ENCODE measurements around the gene YWHAB. TPM values are rescaled to one million over a fixed set of nuclear protein-coding genes. Genes with fewer than 3 reads are reported as not detected.

YWHAB gene
- total and polyA plus RNA-seq, 7 experiments from 2014 or later = 135 to 552 (median 211) TPM

DNA sequence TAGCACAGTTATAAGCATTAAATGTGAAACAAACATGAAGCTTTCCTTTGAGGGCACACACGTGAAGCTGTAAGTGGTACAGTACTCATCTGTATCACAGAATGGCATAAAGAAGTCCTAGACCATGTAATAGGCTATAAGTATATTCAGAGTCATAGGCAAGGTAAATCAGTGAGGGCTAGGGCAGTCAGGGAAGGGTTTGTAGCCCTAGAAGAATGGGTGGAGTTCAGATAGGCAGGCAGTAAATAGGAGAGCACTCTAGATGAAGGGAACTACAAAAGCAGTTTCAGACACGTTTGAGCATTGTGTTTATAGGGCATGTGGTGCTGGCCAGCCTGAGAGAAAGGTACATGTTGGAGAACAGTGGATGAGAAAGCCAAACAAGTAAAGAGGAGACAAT lies 9.5 kb downstream of the YWHAB start:
- Mint-ChIP-seq H3K4me3 (peak overlapping the region; percentile 1 to 72 (median 49)), H3K27me3 (no peaks in the 10 kb centered on the region), H3K9me3 (no peaks in the 10 kb centered on the region), H3K36me3 (peaks cover 0 to 27% (median 8%) of the 10 kb centered on the region in 5 donors), H3K4me1 (peaks cover 62 to 93% (median 76%) of the 10 kb centered on the region in 7 donors), H3K27ac (peak overlapping the region in 8 of 9 donors; percentile 0 to 74 (median 44))
- ChIA-PET POLR2A (interaction anchor here (0.5 to 1.5 kb wide), 5 partner anchors 13 to 512 kb away, joined by 3 read pairs; partner anchors contain the start of gene PABPC1L), CTCF (no interaction called here)
- peaks cover 0 to 1% (median 0%) of the 10 kb centered on the region in 3 experiments for H3K36me3 ChIP-seq (ENCODE audit: control insufficient read depth in 2 of 3, insufficient read depth in 3 of 3, low read length in 3 of 3)
- intact Hi-C loops (cut with micrococcal nuclease) = no loop called here
- no peak for ATAC-seq
- H3K9me3 ChIP-seq (ENCODE audit: control insufficient read depth in 2 of 3, low read length in 3 of 3) = no peaks in the 10 kb centered on the region
- H3K4me3 ChIP-seq (ENCODE audit: low read length) = no peak overlapping the region
- H3K27me3 ChIP-seq (ENCODE audit: control insufficient read depth in 2 of 2, insufficient read depth in 2 of 2, low read length in 2 of 2) = no peaks in the 10 kb centered on the region
- DNase-seq = no peak
- H3K27ac ChIP-seq (ENCODE audit: low read depth, low read length) = peak overlapping the region; percentile 53
- peaks cover 55 to 71% of the 10 kb centered on the region in 2 donors for H3K4me1 ChIP-seq (ENCODE audit: control insufficient read depth in 2 of 2, insufficient read depth in 2 of 2, low read length in 2 of 2)

DNA sequence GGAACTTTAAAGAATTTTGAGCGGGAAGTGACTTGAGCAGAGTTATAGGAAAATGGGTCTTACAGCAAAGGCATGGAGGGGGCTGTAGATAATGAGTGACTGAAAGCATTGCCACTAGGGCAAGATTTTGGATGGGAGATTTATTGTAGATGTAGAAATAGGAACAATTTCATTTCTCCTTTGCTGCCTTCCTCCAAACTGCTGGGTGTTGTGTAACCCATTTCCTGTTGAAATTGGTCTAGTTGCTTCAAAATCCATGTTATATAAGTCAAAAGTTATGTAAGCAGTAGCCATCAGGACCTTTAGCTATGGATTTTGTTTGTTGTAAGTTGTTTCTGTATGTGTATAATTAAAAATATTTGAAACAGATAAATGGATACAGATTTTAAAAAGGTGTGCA lies 11.1 kb downstream of the YWHAB start:
- peak overlapping the region; percentile 4 to 91 (median 33) for H3K27ac Mint-ChIP-seq
- Histone ChIP-seq H3K36me3 (ENCODE audit: control insufficient read depth in 2 of 3, insufficient read depth in 3 of 3, low read length in 3 of 3) (peaks cover 0 to 16% (median 2%) of the 10 kb centered on the region in 3 experiments), H3K27me3 (ENCODE audit: control insufficient read depth in 2 of 2, insufficient read depth in 2 of 2, low read length in 2 of 2) (no peaks in the 10 kb centered on the region), H3K4me3 (ENCODE audit: low read length) (no peak overlapping the region), H3K27ac (ENCODE audit: low read depth, low read length) (peak overlapping the region; percentile 41), H3K4me1 (ENCODE audit: control insufficient read depth in 2 of 2, insufficient read depth in 2 of 2, low read length in 2 of 2) (peaks cover 51 to 57% of the 10 kb centered on the region in 2 donors), H3K9me3 (ENCODE audit: control insufficient read depth in 2 of 3, low read length in 3 of 3) (no peaks in the 10 kb centered on the region)
- ATAC-seq (no peak), DNase-seq (no peak)
- intact Hi-C loops (cut with micrococcal nuclease) = loop anchor here in 1 of 2 donors (1.0 kb wide), 1 partner anchor 8 kb away; no protein-coding TSS in a partner anchor
- peaks cover 66 to 94% (median 79%) of the 10 kb centered on the region in 7 donors for H3K4me1 Mint-ChIP-seq
- peaks cover 0 to 34% (median 16%) of the 10 kb centered on the region in 5 donors for H3K36me3 Mint-ChIP-seq
- H3K27me3 Mint-ChIP-seq = no peaks in the 10 kb centered on the region
- ChIA-PET POLR2A (interaction anchor here (0.8 to 1.7 kb wide), 2 partner anchors 11 to 13 kb away, joined by 4 to 5 read pairs; partner anchors contain the start of gene YWHAB), CTCF (interaction anchor here (0.6 to 0.8 kb wide), 3 partner anchors 9 to 1072 kb away, joined by 3 read pairs; no protein-coding TSS in a partner anchor)
- peak overlapping the region; percentile 13 to 75 (median 44) for H3K4me3 Mint-ChIP-seq
- H3K9me3 Mint-ChIP-seq = no peaks in the 10 kb centered on the region

DNA sequence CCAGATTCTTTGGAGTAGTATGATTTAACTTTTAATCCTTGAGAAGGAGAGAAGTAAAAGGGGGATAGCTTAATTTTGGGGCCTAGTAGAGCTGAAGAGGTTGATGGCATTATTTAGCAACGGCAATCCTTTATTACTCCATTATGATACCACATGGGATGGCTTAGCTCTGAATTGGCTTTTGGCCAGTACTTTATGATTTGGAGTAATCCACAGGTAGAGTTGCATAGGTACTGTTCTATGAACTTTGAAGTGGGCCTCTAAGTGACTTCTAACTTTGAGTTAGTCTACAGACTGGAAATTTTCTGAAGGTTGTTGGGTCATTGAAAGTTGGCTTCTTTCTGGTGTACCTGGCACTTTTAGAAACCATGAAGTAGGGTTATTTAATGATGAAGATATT lies 11.6 kb downstream of the YWHAB start:
- Histone ChIP-seq H3K4me3 (ENCODE audit: low read length) (no peak overlapping the region), H3K27me3 (ENCODE audit: control insufficient read depth in 2 of 2, insufficient read depth in 2 of 2, low read length in 2 of 2) (no peaks in the 10 kb centered on the region), H3K36me3 (ENCODE audit: control insufficient read depth in 2 of 3, insufficient read depth in 3 of 3, low read length in 3 of 3) (peaks cover 4 to 22% (median 8%) of the 10 kb centered on the region in 3 experiments), H3K27ac (ENCODE audit: low read depth, low read length) (peak overlapping the region; percentile 41), H3K9me3 (ENCODE audit: control insufficient read depth in 2 of 3, low read length in 3 of 3) (no peaks in the 10 kb centered on the region), H3K4me1 (ENCODE audit: control insufficient read depth in 2 of 2, insufficient read depth in 2 of 2, low read length in 2 of 2) (peaks cover 46 to 52% of the 10 kb centered on the region in 2 donors)
- Mint-ChIP-seq H3K4me1 (peaks cover 61 to 90% (median 74%) of the 10 kb centered on the region in 7 donors), H3K9me3 (no peaks in the 10 kb centered on the region), H3K4me3 (peak overlapping the region in 8 of 10 donors; percentile 24 to 75 (median 50)), H3K36me3 (peaks cover 0 to 31% (median 17%) of the 10 kb centered on the region in 5 donors), H3K27ac (peak overlapping the region; percentile 4 to 91 (median 38)), H3K27me3 (no peaks in the 10 kb centered on the region)
- DNase-seq (no peak), ATAC-seq (no peak)
- intact Hi-C loops (cut with micrococcal nuclease) = no loop called here
- ChIA-PET CTCF (interaction anchor here (0.6 to 0.9 kb wide), 3 partner anchors 10 to 1072 kb away, joined by 3 read pairs; no protein-coding TSS in a partner anchor), POLR2A (interaction anchor here (1.7 kb wide), 1 partner anchor 12 kb away, joined by 5 read pairs; no protein-coding TSS in a partner anchor)

DNA sequence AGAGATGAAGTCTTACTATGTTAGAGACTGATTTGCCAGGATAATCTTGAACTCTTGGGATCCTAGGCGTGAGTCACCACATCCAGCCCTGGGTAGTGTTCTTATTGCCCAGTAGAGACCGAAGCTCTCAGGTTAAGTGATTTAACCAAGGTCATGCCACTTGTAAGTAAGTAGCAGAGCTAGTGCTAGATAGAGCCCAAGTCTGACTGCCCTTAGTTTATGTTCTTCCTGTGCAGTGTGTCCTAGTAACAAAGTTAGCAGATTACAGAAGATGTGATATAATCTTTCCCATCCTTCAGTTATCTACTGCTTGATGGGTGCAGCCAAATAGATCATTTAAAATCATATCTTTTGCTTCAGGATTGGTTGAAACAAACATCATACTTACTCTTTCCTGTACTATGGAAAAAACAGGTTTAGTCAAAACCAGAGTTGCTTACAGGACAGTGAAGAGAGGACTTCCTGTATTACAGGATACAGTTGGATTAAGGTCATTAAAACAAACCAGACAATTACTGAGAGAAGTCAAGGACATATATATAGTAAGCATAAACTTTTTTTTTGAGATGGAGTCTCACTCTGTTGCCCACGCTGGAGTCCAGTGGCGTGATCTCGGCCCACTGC lies 14.8 kb downstream of the YWHAB start:
- H3K27me3 Mint-ChIP-seq = no peaks in the 10 kb centered on the region
- ChIA-PET POLR2A (interaction anchor here (1.1 kb wide), 2 partner anchors 10 to 15 kb away, joined by 3 read pairs; partner anchors contain the start of gene YWHAB), CTCF (no interaction called here)
- ATAC-seq = no peak
- peaks cover 31 to 34% of the 10 kb centered on the region in 2 donors for H3K4me1 ChIP-seq (ENCODE audit: control insufficient read depth in 2 of 2, insufficient read depth in 2 of 2, low read length in 2 of 2)
- peaks cover 11 to 37% (median 31%) of the 10 kb centered on the region in 5 donors for H3K36me3 Mint-ChIP-seq
- peaks cover 28 to 53% (median 36%) of the 10 kb centered on the region in 3 experiments for H3K36me3 ChIP-seq (ENCODE audit: control insufficient read depth in 2 of 3, insufficient read depth in 3 of 3, low read length in 3 of 3)
- intact Hi-C loops (cut with micrococcal nuclease) = no loop called here
- peaks cover 36 to 64% (median 51%) of the 10 kb centered on the region in 7 donors for H3K4me1 Mint-ChIP-seq
- H3K4me3 Mint-ChIP-seq = peak overlapping the region in 5 of 10 donors; percentile 25 to 48 (median 39)
- H3K4me3 ChIP-seq (ENCODE audit: low read length) = no peak overlapping the region
- peak overlapping the region; percentile 29 for H3K27ac ChIP-seq (ENCODE audit: low read depth, low read length)
- no peaks in the 10 kb centered on the region for H3K27me3 ChIP-seq (ENCODE audit: control insufficient read depth in 2 of 2, insufficient read depth in 2 of 2, low read length in 2 of 2)
- H3K9me3 Mint-ChIP-seq = no peaks in the 10 kb centered on the region
- no peaks in the 10 kb centered on the region for H3K9me3 ChIP-seq (ENCODE audit: control insufficient read depth in 2 of 3, low read length in 3 of 3)
- peak overlapping the region; percentile 65 to 87 (median 78) for H3K27ac Mint-ChIP-seq
- no peak for DNase-seq

DNA sequence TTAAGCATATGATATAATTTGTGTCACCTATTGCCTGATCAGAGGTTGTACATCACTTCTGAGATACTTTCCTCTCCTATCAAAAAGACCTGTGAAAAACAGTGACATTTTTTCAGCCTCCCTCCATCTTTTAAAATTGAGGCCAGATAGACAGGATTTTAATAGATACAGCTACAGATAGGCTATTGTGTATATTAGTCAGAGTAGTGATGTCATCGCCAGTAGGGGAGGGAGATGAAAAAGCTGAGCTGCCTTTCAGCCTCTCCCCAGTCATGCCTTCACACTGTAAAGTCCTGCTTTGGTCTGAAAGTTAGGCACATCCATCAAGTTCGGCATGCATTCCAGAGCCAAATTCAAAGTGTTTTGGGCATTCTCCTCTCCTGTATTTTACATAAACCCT lies 16.5 kb downstream of the YWHAB start:
- H3K27me3 Mint-ChIP-seq = no peaks in the 10 kb centered on the region
- H3K27ac Mint-ChIP-seq = peak overlapping the region in 1 of 9 donors; percentile 43
- ChIA-PET CTCF (no interaction called here), POLR2A (interaction anchor here (0.7 to 1.8 kb wide), 3 partner anchors 13 to 56 kb away, joined by 3 to 10 read pairs (median 3); partner anchors contain the start of gene YWHAB)
- Histone ChIP-seq H3K36me3 (ENCODE audit: control insufficient read depth in 2 of 3, insufficient read depth in 3 of 3, low read length in 3 of 3) (peaks cover 28 to 68% (median 50%) of the 10 kb centered on the region in 3 experiments), H3K4me3 (ENCODE audit: low read length) (no peak overlapping the region), H3K27me3 (ENCODE audit: control insufficient read depth in 2 of 2, insufficient read depth in 2 of 2, low read length in 2 of 2) (no peaks in the 10 kb centered on the region), H3K27ac (ENCODE audit: low read depth, low read length) (no peak overlapping the region), H3K4me1 (ENCODE audit: control insufficient read depth in 2 of 2, insufficient read depth in 2 of 2, low read length in 2 of 2) (peaks cover 15 to 18% of the 10 kb centered on the region in 2 donors), H3K9me3 (ENCODE audit: control insufficient read depth in 2 of 3, low read length in 3 of 3) (no peaks in the 10 kb centered on the region)
- H3K9me3 Mint-ChIP-seq = no peaks in the 10 kb centered on the region
- peaks cover 20 to 48% (median 35%) of the 10 kb centered on the region in 7 donors for H3K4me1 Mint-ChIP-seq
- intact Hi-C loops (cut with micrococcal nuclease) = no loop called here
- no peak for DNase-seq
- H3K36me3 Mint-ChIP-seq = peaks cover 16 to 40% (median 34%) of the 10 kb centered on the region in 5 donors
- ATAC-seq = no peak
- H3K4me3 Mint-ChIP-seq = no peak overlapping the region

DNA sequence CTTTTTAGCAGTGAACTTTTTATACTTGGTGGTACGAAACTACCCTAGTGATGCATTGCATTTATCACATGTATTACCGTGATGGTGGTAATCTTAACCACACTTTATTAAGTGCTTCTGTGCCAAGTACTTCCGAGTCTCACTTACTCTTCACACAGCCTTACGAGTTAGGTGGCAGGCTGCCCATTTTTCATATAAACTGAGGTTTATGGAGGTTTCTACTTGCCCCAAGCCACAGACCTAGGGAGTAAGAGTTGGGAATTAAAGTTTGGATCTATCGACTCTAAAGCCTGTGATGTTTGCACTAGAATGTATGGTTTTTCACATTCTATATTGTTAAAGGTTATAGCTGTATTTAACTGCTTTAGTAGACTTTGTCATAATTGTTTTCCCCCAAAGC lies 18.9 kb downstream of the YWHAB start:
- peaks cover 10 to 40% (median 30%) of the 10 kb centered on the region in 7 donors for H3K4me1 Mint-ChIP-seq
- Histone ChIP-seq H3K4me3 (ENCODE audit: low read length) (no peak overlapping the region), H3K9me3 (ENCODE audit: control insufficient read depth in 2 of 3, low read length in 3 of 3) (no peaks in the 10 kb centered on the region), H3K27ac (ENCODE audit: low read depth, low read length) (no peak overlapping the region), H3K4me1 (ENCODE audit: control insufficient read depth in 2 of 2, insufficient read depth in 2 of 2, low read length in 2 of 2) (peaks cover 4 to 7% of the 10 kb centered on the region in 2 donors), H3K36me3 (ENCODE audit: control insufficient read depth in 2 of 3, insufficient read depth in 3 of 3, low read length in 3 of 3) (peaks cover 28 to 78% (median 58%) of the 10 kb centered on the region in 3 experiments), H3K27me3 (ENCODE audit: control insufficient read depth in 2 of 2, insufficient read depth in 2 of 2, low read length in 2 of 2) (no peaks in the 10 kb centered on the region)
- CTCF ChIA-PET = interaction anchor here (0.8 to 1.6 kb wide), 2 partner anchors 16 to 140 kb away, joined by 3 to 6 read pairs; no protein-coding TSS in a partner anchor
- H3K36me3 Mint-ChIP-seq = peaks cover 16 to 41% (median 27%) of the 10 kb centered on the region in 5 donors
- ATAC-seq (no peak), DNase-seq (no peak)
- no peak overlapping the region for H3K4me3 Mint-ChIP-seq
- POLR2A ChIA-PET = interaction anchor here (0.6 to 2.5 kb wide), 3 partner anchors 12 to 63 kb away, joined by 3 to 9 read pairs (median 8); no protein-coding TSS in a partner anchor
- H3K27ac Mint-ChIP-seq = no peak overlapping the region
- H3K27me3 Mint-ChIP-seq = no peaks in the 10 kb centered on the region
- intact Hi-C loops (cut with micrococcal nuclease) = no loop called here
- H3K9me3 Mint-ChIP-seq = no peaks in the 10 kb centered on the region

All from naive thymus-derived CD4-positive, alpha-beta T cell (primary cell).